CD4-positive, alpha-beta T cell treated with Interleukin-15 for 1 hour (primary cell): ENCODE results near the gene ITPRIP.

Experiments used
- DNase-seq: peaks from one replicate; pipeline ENCODE4 v3.0.0-alpha.2; 2020

ITPRIP gene

GRCh38 chr10:104340641-104341040, 2.4 kb upstream of the ITPRIP start:
- no peak for DNase-seq

- no peak for DNase-seq
These were observed 1.9 kb upstream of the ITPRIP start for GRCh38 chr10:104340111-104340526.

GRCh38 chr10:104339469-104340110, 1.3 kb upstream of the ITPRIP start:
- no peak for DNase-seq

- DNase-seq: peak; percentile 61
These were observed 712 bp downstream of the ITPRIP start for GRCh38 chr10:104337521-104337984.

GRCh38 chr10:104336821-104337467, 1.3 kb downstream of the ITPRIP start:
- no peak for DNase-seq

- no peak for DNase-seq
These were observed 3.2 kb downstream of the ITPRIP start for GRCh38 chr10:104334965-104335650.

GRCh38 chr10:104334561-104334960, 3.7 kb downstream of the ITPRIP start:
- DNase-seq: no peak

- no peak for DNase-seq
These were observed 4.4 kb downstream of the ITPRIP start for GRCh38 chr10:104333728-104334373.

- DNase-seq: peak; percentile 86
These were observed 5.1 kb downstream of the ITPRIP start for GRCh38 chr10:104333032-104333727.

- DNase-seq: no peak
These were observed 5.8 kb downstream of the ITPRIP start for GRCh38 chr10:104332243-104333031.

GRCh38 chr10:104331208-104331838, 6.9 kb downstream of the ITPRIP start:
- DNase-seq: no peak

- DNase-seq: no peak
These were observed 7.8 kb downstream of the ITPRIP start for GRCh38 chr10:104330168-104331110.

- no peak for DNase-seq
These were observed 8.5 kb downstream of the ITPRIP start for GRCh38 chr10:104329735-104330134.

- peak; percentile 88 for DNase-seq
These were observed 9.2 kb downstream of the ITPRIP start for GRCh38 chr10:104328896-104329710.

- DNase-seq: no peak
These were observed 9.7 kb downstream of the ITPRIP start for GRCh38 chr10:104328646-104328895.

- DNase-seq: peak; percentile 35
These were observed 10.3 kb downstream of the ITPRIP start for GRCh38 chr10:104327745-104328645.

GRCh38 chr10:104326991-104327610, 11.2 kb downstream of the ITPRIP start:
- no peak for DNase-seq
